Inflammatory macrophage treated with lipopolysaccharide for 4 hours (primary cell): Measurements from ENCODE around the gene CSMD2.

Experiments
- DNase-seq: peaks from one replicate; pipeline ENCODE4 v3.0.0-alpha.2; 2020

CSMD2 gene

GRCh38 chr1:33464552-33464951 lies 700.5 kb downstream of the CSMD2 start:
- no peak for DNase-seq
